GM18508 (cell line): ENCODE results near the gene POPDC2.

ENCODE experiments used
- ATAC-seq: cut with Tn5 transposase; IDR thresholded peaks from one replicate; pipeline ENCODE4 v1.9.1; 2021; ENCODE audit warnings: moderate number of reproducible peaks; ENCODE audit not compliant: insufficient read depth, unreplicated experiment

POPDC2 gene

DNA sequence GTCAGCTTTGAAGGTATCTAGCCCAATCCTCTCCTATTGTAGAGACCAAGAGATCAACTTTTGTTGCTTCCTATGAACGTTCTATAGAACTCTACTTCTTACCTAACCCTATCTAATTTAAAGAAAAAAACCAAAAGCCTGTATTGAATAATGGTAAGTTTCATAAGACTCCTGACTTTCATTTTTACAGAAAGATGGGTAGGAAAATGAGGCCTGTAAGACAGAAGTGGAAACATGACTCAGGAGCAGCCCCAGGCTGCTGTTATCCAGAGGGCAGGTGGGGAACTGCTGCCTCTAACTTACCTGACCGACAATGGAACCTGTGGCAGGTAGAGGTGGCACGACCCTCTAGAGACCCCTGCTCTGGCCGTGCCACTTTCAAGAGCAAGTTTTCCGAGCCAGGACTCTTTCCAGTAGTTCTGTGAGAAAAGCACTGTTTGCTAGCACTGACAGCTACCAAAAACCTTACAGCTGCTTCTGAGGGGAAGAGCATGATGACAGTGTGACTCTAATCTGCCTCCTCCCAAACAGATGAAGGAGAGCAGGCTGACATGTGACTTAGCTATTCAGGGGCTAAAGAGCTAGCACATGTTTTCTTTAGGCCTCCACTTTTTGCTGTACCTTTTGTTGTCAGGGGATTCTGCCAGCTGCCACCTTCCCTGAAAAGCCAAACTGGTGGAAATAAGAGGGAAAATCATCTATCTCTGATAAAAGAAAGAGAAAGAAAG is 17.5 kb downstream of the POPDC2 start:
- ATAC-seq, result no peak

DNA sequence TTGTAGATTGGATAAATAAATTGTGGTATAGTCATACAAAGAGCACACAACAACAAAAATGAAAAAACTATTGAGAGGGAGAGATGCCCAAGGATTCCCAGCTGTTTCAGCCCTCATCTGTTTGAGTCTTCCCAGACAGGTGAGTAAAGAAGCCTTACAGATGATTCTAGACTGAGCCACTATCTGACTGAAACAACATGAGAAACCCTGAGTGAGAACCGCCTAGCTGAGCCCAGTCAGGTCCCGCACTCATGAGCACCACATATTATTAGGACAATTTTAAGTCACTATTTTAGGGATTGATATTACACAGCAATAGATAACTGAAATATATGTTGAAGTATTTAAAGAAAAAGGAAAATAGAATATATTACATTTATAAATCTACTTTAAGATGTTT is 19.0 kb downstream of the POPDC2 start:
- ATAC-seq, result no peak

DNA sequence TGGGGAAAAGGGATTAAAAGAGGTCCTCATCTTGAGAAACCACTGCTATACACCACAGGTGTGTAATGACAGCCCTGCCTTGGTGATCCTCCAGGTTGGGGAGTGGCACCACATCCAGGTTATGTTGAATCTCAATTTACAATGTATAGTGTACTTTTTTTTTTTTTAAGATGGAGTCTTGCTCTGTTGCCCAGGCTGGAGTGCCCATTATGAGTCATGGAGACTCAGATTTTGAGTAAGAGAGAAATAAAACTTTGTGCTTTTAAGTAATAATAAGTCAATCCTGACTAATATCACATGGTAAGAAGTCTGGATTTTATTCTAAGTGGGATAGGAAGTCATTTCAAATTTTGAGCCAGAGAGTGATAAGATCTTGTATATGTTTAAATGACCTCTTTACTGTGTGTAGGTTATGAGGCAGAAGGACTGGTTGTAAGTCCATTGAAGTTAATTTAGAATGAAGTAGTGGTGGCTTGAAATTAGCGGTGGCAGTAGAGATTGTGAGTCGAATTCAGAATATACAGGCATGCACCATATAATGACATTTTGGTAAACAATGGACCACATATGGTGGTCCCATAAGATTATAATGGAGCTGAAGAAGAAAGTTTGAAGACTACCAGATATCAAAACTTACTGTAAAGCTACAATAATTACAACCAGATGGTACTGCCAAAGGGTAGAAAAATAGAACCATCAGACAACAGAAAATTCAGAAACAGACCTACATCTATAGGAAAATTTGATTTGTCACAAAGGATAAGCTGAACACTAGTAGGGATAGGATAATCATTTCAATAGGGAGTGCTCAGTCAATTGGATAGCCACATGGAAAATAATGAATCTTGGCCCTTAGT is 20.7 kb downstream of the POPDC2 start:
- ATAC-seq, result no peak

DNA sequence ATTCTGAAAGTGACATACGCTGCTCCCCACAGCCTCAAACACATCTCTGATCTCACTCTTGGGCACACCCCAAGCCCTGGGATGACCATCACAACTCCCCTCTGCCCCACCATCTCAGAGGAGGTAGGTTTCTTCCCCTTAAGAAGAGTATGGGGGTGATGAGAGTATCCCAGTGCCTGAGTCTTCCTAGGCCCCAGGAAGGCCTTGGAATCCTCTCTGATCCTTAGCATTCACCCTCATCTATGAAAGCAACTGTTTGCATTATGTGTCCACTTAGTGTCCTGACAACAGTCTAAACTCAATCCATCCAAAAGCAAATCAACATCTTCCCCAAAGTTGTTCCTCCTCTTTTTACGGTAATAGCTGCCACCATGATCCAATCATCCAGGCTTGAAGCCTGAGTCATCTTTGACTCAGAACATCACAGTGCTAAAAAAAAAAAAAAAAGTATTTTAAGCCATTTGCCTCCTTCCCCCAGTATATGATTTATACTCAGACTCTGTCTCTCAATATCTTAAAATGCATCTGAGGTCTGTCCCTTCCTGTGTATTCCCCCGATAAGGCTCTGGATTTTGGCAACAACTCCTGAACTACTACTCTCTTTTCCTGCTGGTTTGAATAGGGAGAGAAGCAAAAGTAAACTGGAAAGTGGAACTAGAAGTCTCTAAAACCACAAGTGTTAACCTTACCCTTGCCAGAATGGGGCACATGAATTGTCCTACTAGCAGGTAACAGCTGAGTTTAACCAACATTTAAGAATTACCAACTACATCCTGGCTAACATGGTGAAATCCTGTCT is 22.5 kb downstream of the POPDC2 start:
- ATAC-seq, result peak; percentile 22

DNA sequence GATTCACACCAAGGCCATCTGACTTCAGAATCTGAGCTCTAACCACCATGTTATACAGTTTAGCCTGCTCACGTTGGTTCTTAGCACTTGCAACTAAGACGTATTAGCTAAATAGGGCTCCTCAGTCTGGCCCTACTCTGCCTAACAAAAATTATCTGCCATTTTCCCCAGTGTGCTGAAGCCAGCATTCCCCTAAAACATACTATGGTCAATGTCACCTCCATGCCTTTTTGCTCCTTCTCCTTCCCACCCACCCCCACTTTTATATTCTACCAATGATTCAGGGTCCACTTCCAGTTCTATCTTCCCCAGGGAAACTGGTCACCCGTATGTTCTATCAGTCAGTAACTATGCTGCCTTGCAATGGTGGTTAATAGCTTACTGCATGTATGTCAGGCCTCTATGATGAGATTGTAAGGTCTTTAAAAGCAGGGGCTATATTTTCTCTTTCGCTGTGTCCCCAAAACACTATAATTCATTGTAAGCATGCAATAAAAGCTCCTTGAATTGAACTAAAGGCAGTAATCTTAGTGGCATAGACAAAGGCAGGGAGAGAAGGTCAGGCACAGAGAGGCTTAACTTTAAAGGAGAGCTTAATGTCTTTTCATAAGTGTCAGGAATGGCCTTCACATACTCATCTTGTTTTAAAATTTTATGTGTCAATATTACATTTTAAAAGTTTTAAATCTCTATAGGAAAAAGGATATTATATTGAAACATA is 23.3 kb downstream of the POPDC2 start:
- ATAC-seq, result no peak

DNA sequence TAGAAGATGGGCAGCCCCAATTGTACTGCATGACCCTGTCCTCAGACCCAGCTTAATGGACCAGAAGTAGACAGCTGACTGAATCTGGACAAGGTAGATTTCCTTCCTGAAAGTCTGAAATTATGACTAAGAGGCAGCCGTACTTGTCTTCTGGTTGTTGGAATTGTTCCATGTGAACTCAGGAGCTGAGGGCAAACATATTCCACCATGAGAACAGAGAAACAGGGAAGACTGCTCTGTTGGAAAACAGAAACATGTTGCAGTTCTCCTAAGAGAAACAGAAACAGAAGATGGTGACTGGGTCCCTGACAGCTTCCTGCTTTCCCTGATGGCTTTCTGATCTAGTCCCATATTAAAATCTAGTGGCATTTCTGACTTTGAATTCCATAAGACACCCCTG is 24.1 kb downstream of the POPDC2 start:
- no peak for ATAC-seq

- no peak for ATAC-seq
These were observed 24.7 kb downstream of the POPDC2 start for GRCh38 chr3:119635719-119636118.

- ATAC-seq, result no peak
These were observed 27.6 kb downstream of the POPDC2 start for GRCh38 chr3:119632829-119633228.

- ATAC-seq, result no peak
These were observed 28.2 kb downstream of the POPDC2 start for GRCh38 chr3:119632216-119632615.

DNA sequence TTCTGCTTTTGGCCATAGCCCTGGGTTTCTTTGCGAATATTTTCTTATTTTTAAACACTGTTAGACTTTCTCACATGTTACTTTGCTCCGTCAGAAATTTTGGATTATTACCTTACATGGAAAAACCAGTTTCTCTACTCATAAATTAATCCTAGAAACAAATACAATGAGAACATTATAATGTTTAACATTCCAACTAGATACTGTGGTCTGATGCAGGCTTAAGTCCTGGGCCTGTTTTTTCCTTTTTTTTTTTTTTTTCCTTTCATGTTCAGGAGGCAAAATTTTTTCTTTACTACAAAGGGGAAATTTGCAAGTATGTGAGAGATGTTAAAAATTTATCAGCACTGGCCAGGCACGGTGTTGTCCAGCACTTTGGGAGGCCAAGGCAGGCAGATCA is 28.9 kb downstream of the POPDC2 start:
- no peak for ATAC-seq

DNA sequence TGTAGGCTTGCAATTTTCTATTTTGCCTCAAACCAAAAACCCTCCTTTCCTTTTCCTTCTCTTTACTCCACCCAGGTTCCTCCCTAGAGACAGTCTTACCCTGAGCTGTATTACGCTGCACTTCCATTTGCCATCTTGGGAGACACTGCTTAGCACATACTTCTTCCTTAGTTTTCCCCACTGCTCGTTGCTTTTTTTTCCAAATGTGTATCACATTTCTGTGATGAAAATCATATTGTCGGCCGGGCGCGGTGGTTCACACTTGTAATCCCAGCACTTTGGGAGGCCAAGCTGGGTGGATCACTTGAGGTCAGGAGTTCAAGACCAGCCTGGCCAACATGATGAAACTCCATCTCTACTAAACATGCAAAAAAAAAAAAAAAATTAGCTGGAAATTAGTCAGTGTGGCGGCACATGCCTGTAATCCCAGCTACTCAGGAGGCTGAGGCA is 29.5 kb downstream of the POPDC2 start:
- no peak for ATAC-seq

- no peak for ATAC-seq
These were observed 30.1 kb downstream of the POPDC2 start for GRCh38 chr3:119630128-119630879.

- peak; percentile 28 for ATAC-seq
These were observed 31.5 kb downstream of the POPDC2 start for GRCh38 chr3:119628816-119629445.

- peak; percentile 57 for ATAC-seq
These were observed 32.0 kb downstream of the POPDC2 start for GRCh38 chr3:119628390-119628789.

GRCh38 chr3:119627461-119627860 is 32.9 kb downstream of the POPDC2 start:
- ATAC-seq, result no peak

- no peak for ATAC-seq
These were observed 34.2 kb downstream of the POPDC2 start for GRCh38 chr3:119626196-119626595.

DNA sequence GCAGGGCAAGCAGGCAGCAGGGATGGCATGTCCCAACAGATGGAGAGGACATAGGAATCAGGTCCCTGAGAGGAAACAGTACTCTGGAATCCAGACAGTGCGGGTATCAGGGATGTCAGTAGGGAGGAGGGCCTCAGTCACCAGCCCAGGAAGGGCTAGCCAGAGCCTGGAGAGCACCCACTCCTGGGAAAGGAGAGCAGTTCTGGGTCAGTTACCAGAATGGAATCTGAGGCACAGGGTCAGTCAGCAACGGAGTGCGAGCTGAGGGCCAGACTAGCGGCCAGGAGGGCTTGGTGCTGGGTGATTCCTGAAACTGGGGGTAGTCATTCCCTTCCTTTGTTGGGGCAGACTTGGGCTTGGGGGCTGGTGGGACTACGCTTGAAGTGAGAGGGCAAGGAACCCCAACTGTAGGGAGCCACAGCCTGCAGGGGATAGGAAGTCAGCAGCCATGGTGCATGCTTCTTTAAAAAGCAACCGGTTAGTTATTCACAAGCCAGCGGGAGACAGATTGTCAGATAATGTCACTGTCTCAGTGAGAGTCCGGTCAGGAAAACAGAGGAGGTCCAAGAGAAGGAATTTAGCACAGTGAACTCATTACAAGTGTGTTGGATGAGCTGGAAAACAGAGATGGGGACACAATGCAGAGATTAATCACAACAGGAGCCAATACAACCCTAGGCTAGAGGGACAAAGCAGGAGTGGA is 34.8 kb downstream of the POPDC2 start:
- no peak for ATAC-seq

DNA sequence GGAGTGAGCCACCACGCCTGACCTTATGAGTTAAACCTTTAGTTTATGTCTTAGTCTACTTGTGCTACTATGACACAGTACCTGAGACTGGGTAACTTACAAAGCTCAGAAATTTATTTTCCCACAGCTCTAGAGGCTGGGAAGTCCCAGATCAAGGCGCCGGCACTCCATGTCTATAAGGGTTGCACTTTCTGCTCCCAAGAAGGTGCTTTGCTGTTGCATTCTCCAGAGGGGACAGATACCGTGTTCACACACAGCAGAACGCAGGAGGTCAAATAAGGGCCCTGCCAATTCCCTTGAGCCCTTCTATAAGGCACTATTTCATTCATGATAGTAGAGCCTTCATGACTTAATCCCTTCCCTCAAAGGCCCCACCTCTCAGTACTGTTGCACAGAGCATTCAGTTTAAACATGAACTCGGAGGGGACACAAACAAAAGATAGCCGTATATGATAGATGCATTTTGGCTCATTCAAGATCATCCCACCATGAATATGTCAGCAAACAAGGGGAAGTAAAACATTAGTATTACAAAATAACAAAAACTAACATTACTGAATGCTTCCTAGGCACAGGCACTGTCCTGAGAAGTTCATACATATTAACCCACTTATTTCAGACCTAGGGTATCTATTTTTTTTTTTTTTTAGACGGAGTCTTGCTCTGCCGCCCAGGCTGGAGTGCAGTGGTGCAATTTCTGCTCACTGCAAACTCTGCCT is 36.2 kb downstream of the POPDC2 start:
- ATAC-seq, result no peak
